Measurements from ENCODE around the gene ATP2B3.

ATP2B3 gene

GRCh38 chrX:153537526-153538295 lies 20.3 kb downstream of the ATP2B3 start:
- DNase-seq (ENCODE audit: low read depth), result no peak

GRCh38 chrX:153538424-153538823 lies 21.0 kb downstream of the ATP2B3 start:
- no peak for DNase-seq (ENCODE audit: low read depth)

- DNase-seq (ENCODE audit: low read depth), result peak; percentile 47
These were observed 21.9 kb downstream of the ATP2B3 start for GRCh38 chrX:153539171-153539978.

GRCh38 chrX:153539979-153540358 lies 22.5 kb downstream of the ATP2B3 start:
- DNase-seq (ENCODE audit: low read depth), result no peak

GRCh38 chrX:153544727-153545126 lies 27.3 kb downstream of the ATP2B3 start:
- DNase-seq (ENCODE audit: low read depth), result no peak

- DNase-seq (ENCODE audit: low read depth), result no peak
These were observed 28.9 kb downstream of the ATP2B3 start for GRCh38 chrX:153546386-153546785.

- DNase-seq (ENCODE audit: low read depth), result no peak
These were observed 29.8 kb downstream of the ATP2B3 start for GRCh38 chrX:153547195-153547594.

GRCh38 chrX:153549231-153549630 lies 31.8 kb downstream of the ATP2B3 start:
- no peak for DNase-seq (ENCODE audit: low read depth)

- no peak for DNase-seq (ENCODE audit: low read depth)
These were observed 32.4 kb downstream of the ATP2B3 start for GRCh38 chrX:153549807-153550206.

GRCh38 chrX:153551135-153551534 lies 33.7 kb downstream of the ATP2B3 start:
- DNase-seq (ENCODE audit: low read depth), result no peak

GRCh38 chrX:153554519-153555167 lies 37.2 kb downstream of the ATP2B3 start:
- DNase-seq (ENCODE audit: low read depth), result peak; percentile 40

- DNase-seq (ENCODE audit: low read depth), result no peak
These were observed 39.3 kb downstream of the ATP2B3 start for GRCh38 chrX:153556767-153557166.

GRCh38 chrX:153557618-153558355 lies 40.3 kb downstream of the ATP2B3 start:
- no peak for DNase-seq (ENCODE audit: low read depth)

GRCh38 chrX:153560000-153560399 lies 42.6 kb downstream of the ATP2B3 start:
- DNase-seq (ENCODE audit: low read depth), result no peak

GRCh38 chrX:153560466-153560865 lies 43.0 kb downstream of the ATP2B3 start:
- DNase-seq (ENCODE audit: low read depth), result no peak

GRCh38 chrX:153561337-153561736 lies 43.9 kb downstream of the ATP2B3 start:
- DNase-seq (ENCODE audit: low read depth), result no peak

GRCh38 chrX:153562546-153562945 lies 45.1 kb downstream of the ATP2B3 start:
- DNase-seq (ENCODE audit: low read depth), result no peak

GRCh38 chrX:153564047-153564606 lies 46.7 kb downstream of the ATP2B3 start:
- DNase-seq (ENCODE audit: low read depth), result no peak

GRCh38 chrX:153565996-153566580 lies 48.6 kb downstream of the ATP2B3 start:
- no peak for DNase-seq (ENCODE audit: low read depth)

- DNase-seq (ENCODE audit: low read depth), result no peak
These were observed 51.1 kb downstream of the ATP2B3 start for GRCh38 chrX:153568451-153569011.

- DNase-seq (ENCODE audit: low read depth), result no peak
These were observed 52.0 kb downstream of the ATP2B3 start for GRCh38 chrX:153569475-153569874.

Data from T follicular helper cell (primary cell).